Measurements from ENCODE around the gene LRRC8B. TPM values are rescaled to one million over a fixed set of nuclear protein-coding genes. Genes with fewer than 3 reads are reported as not detected.

The LRRC8B gene
- polyA plus RNA-seq, 1 of the 3 experiments (the other 2 are of a cell fraction) = 3.7 TPM

- TF ChIP-seq REST (IDR thresholded peaks at IDR 0.05; ENCODE audit: low read depth, low read length) = no peak
- no peak for TF ChIP-seq TCF12 (IDR thresholded peaks at IDR 0.05)
- TF ChIP-seq FOXM1 (IDR thresholded peaks at IDR 0.05; ENCODE audit: low read depth) = no peak
- no peak for TF ChIP-seq TAF1 (IDR thresholded peaks at IDR 0.05; ENCODE audit: borderline replicate concordance, low read depth, low read length)
Measured at GRCh38 chr1:89531480-89532139, 7.0 kb downstream of the LRRC8B start (continued).

GRCh38 chr1:89532228-89532627 is 7.6 kb downstream of the LRRC8B start:
- Histone ChIP-seq H3K36me3 (replicated peaks in 1 of 2; ENCODE audit: control insufficient read depth in 1 of 2, insufficient read depth in 2 of 2, low read length in 1 of 2) (peaks cover 0 to 7% of the 10 kb centered on the region in 2 experiments), H3K9me3 (no peaks in the 10 kb centered on the region), H3K4me3 (ENCODE audit: low read depth in 2 of 2, low read length in 1 of 2) (no peak overlapping the region), H3K4me2 (no peak overlapping the region), H2AFZ (ENCODE audit: low read depth) (no peak overlapping the region), H3K4me1 (ENCODE audit: control insufficient read depth in 1 of 2, insufficient read depth in 2 of 2, low read depth in 1 of 2, low read length in 1 of 2) (peaks cover 0 to 6% of the 10 kb centered on the region in 2 experiments; a peak in 2 of 4 replicates), H4K20me1 (ENCODE audit: insufficient read depth) (no peaks in the 10 kb centered on the region), H3K79me2 (ENCODE audit: insufficient read depth) (no peaks in the 10 kb centered on the region), H3K9ac (no peak overlapping the region), H3K9me2 (no peaks in the 10 kb centered on the region), H3K27ac (ENCODE audit: low read depth in 2 of 2, low read length in 1 of 2) (no peak overlapping the region), H3K27me3 (ENCODE audit: insufficient read depth) (no peaks in the 10 kb centered on the region), H3F3A (replicated peaks; ENCODE audit: insufficient read depth) (no peaks in the 10 kb centered on the region)
- CTCF ChIA-PET = interaction anchor here (1.1 kb wide), 1 partner anchor 12 kb away, joined by 4 read pairs; no protein-coding TSS in a partner anchor
- POLR2A ChIA-PET = no interaction called here
- no peak for DNase-seq
- 100% methylated on average over 4 of the region's 4 CpGs for WGBS (ENCODE audit: low lambda C conversion rate)
- TF ChIP-seq YY1 (IDR thresholded peaks at IDR 0.05; ENCODE audit: low read depth) (no peak), ZBTB33 (IDR thresholded peaks at IDR 0.05; ENCODE audit: borderline replicate concordance, low read depth) (no peak), PBX3 (IDR thresholded peaks at IDR 0.05) (no peak), RFX5 (IDR thresholded peaks at IDR 0.05; ENCODE audit: low read length) (no peak), MAX (IDR thresholded peaks at IDR 0.05; ENCODE audit: low read depth) (no peak), REST (IDR thresholded peaks at IDR 0.05; ENCODE audit: low read depth, low read length) (no peak), CTCF (IDR thresholded peaks at IDR 0.05) (no peak), TAF1 (IDR thresholded peaks at IDR 0.05; ENCODE audit: borderline replicate concordance, low read depth, low read length) (no peak), NFIC (IDR thresholded peaks at IDR 0.05; ENCODE audit: borderline replicate concordance) (no peak), FOXJ3 (CRISPR knock-in tag; IDR thresholded peaks at IDR 0.05) (no peak), USF2 (IDR thresholded peaks at IDR 0.05; ENCODE audit: borderline replicate concordance, low read depth, low read length) (no peak), USF1 (IDR thresholded peaks at IDR 0.05; ENCODE audit: borderline replicate concordance, low read depth) (no peak), FOXM1 (IDR thresholded peaks at IDR 0.05; ENCODE audit: low read depth) (no peak)
